GM12891 (cell line): Measurements from ENCODE around the gene MEGF10.

Experiments used
- POLR2A ChIP-seq: IDR thresholded peaks from 2 replicates; pipeline ENCODE4 v1.6.1; 2011; ENCODE audit warnings: low read depth, low read length, control low read depth
- POLR2AphosphoS5 ChIP-seq: IDR thresholded peaks from 2 replicates; pipeline ENCODE4 v1.6.1; 2011; ENCODE audit warnings: low read depth, low read length, control low read depth
- POU2F2 ChIP-seq: IDR thresholded peaks from 2 replicates; pipeline ENCODE4 v1.6.1; 2011; ENCODE audit warnings: low read depth, mild to moderate bottlenecking, control low read depth, low read length, moderate library complexity

- no peak for TF ChIP-seq POLR2A
- TF ChIP-seq POLR2AphosphoS5, result no peak
- no peak for TF ChIP-seq POU2F2
Observed at GRCh38 chr5:127316011-127316410, 25.4 kb downstream of the MEGF10 start.
